CD1c-positive myeloid dendritic cell (primary cell): ENCODE data around the gene INMT.

Experiments used
- DNase-seq: peaks from one replicate; pipeline ENCODE4 v3.0.0-alpha.2; 2016; ENCODE audit errors: extremely low spot score

The INMT gene

DNA sequence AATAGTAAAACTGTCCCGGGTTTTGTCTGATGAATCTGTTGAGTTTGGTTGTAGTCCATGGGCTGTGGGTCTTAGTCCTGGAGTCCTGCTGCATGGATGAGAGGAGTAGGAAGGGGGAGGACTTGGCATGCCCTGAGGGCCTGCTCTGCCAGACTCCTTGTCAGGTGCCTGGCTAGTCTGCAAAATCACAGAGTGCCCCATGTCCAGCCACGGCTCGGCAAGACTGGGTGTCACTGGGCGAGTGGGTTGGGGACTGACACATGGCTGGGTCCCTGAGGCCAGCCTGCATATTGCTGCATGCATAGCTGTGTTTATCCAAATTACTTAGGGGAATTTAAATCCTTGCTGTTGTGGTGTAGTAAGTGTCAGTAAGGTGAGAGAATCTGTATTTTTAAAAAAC, 29.0 kb downstream of the INMT start:
- no peak for DNase-seq

DNA sequence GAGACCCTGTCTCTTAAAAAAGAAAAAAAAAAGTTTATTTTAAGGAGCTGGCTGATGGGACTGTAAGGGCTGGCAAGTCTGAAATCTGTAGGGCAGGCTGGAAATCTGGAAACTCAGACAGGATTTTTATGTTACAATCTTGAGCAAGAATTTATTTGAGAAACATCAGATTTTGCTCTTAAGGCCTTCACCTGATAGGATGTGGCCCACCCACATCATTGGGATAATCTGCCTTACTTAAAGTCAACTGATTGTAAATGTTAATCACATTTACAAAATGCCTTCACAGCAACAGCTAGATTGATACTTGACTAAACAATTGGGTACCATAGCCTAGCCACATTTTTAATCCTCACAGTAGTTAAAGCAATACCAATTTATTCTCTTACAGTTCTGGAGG, 30.8 kb downstream of the INMT start:
- DNase-seq: no peak

DNA sequence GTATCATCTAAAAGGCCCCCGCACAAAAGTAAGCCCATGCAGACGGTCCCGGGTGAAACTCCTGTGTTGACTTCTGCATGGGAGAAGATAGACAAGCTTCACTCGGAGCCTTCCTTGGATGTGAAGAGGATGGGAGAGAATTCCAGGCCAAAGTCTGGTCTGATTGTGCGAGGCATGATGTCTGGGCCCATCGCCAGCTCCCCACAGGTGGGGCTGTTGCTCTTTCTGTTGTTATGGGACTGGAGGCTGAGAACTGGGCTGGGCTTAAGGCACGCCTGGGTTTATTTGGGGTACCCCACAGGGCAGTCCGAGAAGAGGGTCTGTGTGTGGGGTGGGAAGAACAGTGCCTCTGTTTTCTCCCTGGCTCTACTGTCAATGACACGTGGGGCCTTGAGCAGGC, 33.9 kb downstream of the INMT start:
- DNase-seq: no peak

DNA sequence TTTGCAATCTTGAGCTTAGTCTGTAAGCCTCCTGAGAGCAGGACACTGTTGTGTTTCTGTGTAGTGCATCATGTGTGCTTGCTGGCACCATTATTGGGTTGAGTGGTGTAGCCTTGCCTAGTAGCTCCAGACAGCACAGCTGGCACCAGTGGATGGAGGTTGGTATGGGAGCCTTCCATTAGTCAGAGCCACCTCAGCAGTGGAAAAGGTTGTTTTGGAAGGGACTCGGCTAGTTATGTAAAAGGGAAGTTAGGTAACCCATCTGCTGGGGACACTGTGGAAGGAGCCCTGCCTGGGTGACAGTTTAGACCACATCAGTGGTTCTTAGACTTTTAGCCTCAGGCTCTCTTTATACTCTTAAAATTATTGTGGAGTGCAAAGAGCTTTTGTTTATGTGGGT, 35.6 kb downstream of the INMT start:
- no peak for DNase-seq

DNA sequence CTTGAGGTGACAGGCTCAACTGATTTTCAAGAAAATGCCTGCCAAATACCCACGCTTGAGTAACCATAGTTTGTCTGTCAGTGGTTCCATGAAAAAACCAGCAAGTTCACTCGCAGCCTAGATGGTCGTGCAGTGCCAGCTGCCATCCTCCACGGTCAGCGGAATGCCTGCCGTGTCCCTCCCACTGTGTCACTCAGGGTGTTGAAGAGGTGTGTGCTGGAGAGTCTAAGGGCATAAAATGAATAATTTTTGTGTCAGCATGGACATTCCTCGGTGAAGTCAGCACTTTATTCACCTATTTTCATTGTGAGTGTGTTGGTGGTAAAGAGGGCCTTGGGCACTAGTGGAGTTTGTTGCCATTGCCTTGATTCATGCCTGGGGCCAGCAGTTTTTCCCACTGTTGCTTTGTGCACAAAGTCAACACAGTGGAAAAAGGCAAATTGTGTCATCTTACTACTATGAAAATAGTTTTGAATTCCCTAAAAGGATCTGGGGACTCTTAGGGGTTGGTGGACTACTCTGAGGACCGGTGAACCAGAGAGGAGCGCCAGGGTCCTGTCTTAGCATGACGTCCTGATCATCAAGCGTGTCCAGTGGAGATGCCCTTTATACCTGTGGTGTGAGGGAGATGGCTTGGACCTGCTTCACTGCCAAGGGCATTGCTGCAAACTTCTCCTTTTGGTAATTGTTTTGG, 36.9 kb downstream of the INMT start:
- no peak for DNase-seq

DNA sequence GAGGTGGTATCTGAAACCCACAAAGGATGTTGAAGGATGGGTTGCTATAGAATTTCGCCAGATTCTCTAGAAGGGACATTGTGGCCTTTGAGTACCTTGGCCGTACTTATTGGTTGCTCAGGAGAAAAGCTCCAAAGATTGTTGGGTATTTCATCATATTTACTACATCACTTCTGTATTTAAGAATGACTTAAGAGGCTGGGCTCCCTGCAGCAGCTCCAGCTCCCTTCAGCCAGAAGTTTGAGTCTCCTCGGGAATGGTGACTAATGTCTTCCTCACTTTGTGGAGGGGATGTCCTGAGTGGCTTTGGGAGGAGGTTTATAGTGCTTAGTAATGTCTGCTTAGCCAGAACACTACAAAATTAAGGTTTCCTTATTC, 37.4 kb downstream of the INMT start:
- peak; percentile 28 for DNase-seq

DNA sequence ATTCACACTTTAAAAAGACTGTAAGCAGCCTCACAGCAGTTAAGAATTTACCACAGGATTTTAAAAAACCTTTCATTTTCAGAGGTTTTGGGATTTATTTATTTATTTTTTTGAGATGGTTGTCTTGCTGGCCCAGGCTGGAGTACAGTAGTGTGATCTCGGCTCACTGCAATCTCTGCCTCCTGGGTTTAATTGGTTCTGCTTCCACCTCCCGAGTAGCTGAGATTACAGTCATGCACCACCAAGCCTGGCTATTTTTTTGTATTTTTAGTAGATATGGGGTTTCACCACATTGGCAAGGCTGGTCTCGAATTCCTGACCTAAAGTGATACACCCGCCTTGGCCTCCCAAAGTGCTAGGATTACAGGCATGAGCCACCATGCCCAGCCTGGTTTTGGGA, 38.4 kb downstream of the INMT start:
- DNase-seq: no peak

DNA sequence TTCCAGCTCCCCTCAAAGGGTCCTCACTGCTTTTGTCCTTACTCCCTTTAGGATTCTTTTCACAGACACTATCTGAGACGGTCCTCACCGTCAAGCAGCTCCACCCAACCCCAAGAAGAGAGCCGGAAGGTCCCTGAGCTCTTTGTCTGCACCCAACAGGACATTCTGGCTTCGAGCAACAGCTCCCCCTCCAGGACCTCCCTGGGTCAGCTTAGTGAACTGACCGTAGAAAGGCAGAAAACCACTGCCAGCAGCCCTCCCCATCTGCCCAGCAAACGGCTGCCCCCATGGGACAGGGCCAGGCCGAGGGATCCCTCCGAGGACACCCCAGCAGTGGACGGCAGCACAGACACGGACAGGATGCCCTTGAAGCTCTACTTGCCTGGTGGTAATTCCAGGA, 39.2 kb downstream of the INMT start:
- no peak for DNase-seq

DNA sequence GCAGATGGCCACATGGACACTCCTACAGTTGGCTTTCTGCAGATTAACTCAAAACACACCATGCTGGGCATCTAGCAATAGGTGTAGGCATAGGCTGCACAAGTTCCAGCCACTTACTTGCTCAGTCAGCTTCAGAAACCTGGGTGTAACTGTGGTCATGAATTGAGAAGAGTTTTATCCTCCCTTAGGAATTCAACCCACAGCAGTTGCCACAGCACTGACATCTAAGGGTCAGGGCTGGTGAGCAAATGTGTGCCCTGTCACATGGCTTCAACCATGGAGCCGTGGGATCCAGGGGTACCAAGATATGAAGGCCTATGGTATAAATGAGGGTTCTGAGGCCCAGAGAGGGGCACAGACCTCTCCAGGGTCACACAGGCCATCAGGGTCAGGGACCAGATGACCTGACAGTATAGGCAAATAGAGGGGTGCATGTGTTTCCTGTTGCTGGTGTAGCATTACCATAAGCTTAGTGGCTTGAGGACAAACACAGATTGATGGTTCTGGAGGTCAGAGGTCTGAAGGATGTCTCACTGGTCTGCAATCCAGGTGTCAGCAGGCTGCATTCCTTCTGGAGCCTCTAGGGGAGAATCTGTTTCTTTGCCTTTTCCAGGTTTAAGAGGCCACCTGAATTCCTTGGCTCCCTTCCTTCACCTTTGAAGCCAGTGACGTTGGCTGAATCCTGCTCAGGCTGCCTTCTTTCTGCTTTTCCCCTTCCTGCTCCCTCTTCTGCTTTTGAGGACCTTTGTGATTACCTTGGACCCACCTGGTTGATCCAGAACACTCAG, 43.4 kb downstream of the INMT start:
- no peak for DNase-seq

DNA sequence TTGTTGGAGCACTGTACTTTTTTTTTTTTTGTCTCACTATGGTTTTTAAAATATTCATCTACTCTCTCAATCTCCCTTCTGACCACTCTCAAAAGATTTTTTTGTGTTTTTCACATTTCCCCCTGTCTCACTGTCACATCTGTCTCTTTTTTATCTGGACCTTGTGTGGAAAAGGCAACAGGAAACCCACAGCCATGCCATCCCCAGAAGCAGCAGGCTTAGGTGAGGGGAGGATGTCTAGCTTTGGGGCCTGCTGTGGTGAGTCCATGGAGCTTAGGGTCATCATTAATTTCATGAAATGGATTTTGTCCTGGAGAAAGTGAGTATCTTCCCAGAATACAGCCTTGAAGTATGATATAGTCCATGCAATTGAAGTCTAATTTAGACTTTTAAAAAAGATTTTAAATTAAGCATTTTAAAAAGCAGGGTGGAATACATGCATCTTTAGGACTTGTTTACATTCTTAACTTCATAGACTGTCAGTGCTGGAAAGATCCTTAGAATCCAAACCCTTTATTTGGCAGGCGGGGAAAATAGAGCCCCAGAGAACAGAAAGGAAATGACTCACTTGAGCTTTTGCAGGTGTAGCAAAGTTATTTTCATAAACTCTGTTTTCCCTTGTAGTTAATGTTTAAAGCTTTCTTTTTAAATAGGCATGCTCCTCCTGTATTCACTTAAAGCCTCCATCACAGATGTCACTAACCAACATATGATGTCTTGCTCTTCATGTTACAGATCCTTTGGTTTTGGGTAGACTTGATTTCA, 44.4 kb downstream of the INMT start:
- DNase-seq: no peak

DNA sequence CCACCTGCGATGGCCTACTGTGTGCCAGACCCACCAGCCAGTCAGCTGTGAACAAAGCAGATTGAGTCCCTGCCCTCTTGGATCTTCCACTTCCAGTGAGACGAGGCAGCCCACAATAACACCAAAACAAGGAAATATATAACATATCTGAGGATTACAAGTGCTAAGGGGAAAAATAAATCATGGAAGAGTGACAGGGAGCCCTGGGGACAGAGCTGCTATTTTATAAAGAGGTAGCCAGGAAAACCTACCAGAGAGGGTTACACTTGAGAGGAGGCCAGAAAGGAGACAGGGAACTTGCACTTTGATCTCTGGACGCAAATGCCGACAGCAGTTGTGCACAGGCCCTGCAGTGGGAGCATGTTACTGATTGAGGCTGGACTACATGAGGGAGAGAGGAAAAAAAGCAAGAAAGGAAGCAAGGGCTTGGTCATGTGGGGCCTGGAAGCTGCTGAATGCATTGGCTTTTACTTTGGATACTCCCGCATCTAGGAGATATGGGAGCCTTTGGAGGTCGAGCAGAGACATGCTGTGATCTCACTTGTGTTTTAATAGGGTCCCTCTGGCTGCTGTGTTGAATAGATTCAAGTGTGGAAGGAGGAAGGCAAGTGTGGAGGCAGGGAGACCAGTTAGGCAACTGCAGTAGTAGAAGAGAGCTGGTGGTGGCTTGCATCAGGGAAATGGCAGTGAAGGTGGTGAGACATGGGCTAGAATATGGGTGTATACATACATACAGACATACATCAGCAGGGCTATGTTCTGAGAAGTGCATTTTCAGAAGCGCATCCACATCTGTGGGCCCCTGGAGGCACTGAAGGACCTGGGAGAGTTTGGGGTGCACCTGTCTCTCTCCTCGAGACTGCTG, 45.5 kb downstream of the INMT start:
- no peak for DNase-seq

DNA sequence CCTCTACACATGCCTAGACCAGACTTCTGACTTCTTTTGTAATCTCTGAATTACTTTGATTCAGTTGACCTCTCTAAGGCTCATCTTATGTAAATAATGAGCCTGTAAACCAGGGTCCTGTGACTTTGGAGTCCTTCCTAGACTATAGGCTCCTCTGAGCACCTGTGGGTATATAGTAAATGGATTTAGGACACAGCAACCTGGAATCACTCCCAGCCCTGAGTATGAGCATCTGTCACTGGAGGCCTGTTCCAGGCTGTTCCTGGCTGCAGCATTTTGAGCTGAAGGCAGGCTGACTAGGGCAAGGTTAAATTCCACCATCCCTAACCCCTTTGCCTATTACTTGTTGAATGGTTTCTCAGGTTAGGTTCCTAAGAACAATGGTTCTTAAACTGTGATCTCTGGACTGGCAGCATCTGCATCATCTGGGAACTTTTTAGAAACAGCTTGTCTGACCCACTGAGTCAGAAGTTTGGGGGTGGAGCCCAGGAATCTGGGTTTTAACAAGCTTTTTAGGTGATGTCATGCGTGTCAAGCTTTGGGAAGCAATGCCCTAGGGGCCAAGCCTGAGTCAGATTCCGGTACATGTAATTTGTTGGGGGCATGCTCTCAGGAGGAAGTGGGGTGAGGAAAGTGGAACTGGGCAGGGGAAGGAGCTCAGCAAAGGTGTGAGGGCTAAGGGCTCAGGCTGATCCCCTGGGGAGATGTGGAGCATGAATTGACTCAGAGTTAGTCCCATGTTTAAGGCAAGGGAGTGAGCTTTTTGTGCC, 47.5 kb downstream of the INMT start:
- peak; percentile 3 for DNase-seq

DNA sequence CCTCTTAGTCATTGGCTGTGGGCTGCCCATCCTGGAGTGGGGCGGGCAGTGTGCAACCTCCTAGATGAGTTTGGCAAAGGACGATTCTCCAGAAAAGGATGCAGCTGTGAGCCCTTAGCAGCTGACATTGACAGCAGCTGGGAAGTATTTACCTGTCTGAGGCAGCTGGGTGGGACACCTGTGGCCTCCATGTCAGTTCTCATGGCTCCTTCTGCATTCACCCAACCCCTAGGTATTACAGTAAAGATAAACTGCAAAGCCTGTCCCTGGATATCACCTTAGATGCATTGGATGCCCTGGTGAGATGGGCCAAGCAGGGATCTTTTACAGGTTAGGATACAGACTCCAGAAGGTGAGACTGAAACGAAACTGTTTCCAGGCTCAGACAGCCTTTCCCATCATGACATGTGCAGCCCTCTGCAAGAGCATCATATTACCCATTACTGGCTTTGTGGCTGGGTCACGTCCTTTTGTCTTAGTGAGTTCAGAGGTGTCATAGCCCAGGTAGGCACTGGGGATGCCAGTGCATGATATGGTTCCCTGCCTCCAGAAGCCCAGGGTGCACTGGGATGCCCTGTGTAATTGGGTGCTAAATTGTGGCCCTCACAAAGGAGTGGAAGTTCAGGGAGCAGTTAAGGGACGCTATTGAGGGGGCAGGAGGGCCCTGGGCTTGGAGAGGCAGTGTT, 48.2 kb downstream of the INMT start:
- no peak for DNase-seq

DNA sequence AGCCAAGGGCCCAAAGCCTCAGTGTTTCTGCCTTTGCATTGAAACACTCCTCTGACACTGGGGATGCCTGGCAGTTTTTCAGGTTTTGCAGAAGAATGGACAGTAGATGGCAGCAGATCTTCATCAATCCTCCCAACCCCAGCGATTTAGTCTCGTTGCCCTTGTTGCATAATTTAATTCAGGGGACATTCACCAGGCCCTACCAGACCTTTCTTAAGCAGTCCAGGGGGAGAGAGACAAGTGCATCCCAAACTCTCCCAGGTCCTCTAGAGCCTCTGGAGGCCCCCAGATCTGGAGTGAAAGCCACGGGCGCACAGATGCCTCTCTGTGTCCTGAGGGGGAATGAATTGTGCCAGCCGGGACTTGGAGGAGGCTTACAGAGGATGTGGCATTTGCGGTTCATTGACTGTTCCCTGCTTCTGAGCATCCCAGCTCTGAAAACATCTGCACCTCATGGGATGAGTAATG, 48.9 kb downstream of the INMT start:
- peak; percentile 54 for DNase-seq

DNA sequence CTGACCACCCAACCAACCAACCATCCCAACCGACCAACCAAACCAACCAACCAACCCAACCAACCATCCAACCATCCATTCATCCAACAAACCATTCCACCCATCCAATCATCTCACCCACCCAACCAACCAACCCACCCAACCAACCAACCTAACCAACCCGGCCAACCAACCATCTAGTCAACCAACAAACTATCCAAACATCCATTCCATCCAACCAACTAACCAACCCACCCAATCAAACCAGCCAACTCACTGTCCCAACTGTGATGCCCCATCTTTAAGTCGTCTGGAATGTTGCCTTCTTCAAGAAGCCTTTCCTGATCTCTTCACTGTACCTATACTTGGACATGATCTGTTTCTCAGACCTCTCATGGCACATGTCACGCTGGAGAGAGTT, 50.9 kb downstream of the INMT start:
- DNase-seq: no peak

DNA sequence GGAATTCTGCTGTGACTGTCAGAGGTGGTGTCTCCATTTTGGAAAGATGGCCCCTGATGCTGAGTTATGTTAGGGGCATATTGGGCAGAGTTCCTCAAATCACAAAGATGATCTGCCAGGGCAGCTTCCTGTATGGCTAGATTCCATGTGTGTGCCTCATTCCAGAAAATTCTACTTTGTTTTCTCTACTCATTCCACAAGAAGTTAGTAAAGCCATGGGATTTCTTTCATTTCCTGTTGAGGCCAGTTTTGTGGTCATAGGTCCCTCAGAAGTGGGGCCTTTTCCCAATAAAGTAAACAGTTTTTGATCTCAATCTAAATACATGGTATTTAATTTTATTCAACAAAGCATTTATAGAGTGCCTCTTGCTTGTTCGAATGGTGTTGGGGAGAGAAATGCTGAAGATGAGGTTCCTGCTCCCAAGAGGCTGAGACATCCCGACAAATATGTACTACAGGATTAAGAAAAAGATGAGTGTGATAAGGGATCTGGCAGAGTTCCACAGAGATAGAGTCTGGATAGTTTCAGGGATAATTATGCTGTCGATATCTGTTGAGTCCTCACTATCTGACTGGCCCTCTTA, 52.2 kb downstream of the INMT start:
- DNase-seq: no peak

DNA sequence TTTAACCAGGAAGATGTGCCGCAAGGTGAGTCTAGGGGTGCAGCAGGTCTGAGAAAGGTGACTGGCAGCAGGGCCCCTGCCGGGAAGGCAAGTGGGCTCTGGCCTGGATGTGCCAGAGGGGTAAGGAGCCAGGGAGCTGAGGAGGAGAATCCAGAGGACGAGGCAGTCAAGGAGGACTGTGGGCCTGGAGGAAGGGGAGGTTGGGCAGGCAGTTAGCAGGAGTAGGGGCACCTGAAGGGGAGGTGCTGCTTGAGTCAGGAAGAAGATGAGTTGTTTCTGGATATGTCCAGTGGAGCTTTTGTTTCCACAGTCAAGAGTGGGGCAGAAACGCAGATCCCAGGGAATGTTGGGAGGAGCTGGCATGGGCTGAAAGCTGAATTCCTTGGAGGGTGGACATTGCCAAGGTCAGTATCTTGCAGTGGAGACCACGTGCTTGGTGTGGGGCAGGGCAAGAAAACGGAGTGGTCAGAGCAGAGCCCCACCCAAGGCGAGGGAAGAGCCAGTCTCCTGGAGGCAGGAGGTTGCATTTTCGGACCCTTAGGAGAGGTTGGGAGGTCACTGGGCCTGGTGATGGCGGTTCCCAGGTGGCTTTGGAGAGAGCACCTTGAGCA, 53.3 kb downstream of the INMT start:
- DNase-seq: no peak

DNA sequence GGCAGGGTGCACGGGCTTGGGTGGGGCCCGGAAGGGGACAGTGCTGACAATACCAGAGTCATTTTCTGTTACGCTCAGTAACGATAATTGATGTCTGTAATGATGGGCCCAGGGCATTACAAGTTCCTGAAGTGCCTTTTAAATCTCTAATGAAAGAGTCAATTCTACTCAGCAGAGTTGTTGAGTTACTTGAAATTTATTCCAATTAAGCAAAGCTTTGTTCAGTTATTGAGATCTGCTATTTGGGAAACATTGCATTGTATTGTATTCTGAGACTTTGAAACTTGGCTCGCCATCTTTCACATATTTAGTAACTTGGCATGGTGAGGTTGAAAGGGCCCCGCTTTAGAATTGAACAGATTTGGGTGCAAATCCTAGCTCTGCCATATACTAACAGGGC, 54.0 kb downstream of the INMT start:
- DNase-seq: no peak
